Measurements from ENCODE around the gene SLC23A1.
"Not testable (repeated sequence)": the region's sequence is repeated elsewhere in the genome, so short reads cannot be mapped to it uniquely, and the experiment has no call there.

Gene SLC23A1

DNA sequence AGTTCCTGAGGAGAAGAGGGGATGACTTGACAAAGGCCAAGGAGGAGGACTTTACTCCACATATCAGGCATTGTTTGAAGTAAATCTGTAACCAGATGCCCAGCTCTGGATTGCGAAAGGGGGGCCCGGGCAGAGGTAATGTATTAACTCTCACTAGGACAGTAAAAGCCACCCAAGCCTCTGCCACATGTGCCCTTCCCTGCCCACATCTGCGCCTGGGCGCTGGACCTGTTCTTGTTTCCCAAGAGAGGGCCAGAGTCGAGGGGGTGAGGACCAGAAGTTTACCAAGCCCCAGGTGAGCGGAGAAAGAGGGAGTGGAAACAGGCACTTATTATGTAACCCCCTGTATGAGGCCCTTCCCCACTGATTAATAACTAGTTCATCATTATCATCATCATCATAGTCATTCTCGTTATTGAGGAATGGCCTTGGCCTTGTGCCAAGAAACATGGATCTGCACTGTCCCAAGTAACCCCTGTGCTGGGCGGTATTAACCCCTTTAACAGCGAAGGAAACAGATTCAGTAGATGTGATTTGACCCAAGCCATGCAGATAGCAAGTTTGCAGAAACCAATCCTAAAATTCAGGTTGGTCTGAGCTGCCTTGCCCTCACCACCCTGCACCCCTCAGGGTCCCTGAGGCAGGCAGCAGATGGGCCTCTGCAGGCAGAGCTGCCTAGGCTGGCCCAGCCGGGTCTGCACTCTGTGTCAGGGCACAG lies at the start of gene SLC23A1:
TSS of gene SLC23A1 (minus strand) at position 23 of the 718 bp plus-strand sequence. CDS start 44 bp downstream, outside the sequence.
- DNase-seq = no peak

DNA sequence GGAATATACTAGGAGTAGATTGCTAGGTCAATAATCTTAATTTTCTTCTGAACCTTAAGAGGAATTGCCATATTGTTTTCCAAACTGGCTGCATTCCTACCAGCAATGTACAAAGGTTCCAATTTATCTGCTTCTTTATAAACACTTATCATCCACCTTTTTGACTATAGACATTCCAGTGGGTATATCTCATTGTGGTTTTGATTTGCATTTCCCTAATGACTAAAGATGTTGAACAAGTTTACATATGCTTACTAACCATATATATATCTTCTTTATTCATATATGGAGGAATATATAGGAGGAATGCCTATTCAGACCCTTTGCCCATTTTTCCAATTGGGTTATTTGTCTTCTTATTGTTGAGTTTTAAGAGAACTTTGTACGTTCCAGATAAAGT lies 48.6 kb upstream of the SLC23A1 start:
- no peak for DNase-seq

GRCh38 chr5:139430015-139430414 lies 46.9 kb upstream of the SLC23A1 start:
- DNase-seq = no peak

DNA sequence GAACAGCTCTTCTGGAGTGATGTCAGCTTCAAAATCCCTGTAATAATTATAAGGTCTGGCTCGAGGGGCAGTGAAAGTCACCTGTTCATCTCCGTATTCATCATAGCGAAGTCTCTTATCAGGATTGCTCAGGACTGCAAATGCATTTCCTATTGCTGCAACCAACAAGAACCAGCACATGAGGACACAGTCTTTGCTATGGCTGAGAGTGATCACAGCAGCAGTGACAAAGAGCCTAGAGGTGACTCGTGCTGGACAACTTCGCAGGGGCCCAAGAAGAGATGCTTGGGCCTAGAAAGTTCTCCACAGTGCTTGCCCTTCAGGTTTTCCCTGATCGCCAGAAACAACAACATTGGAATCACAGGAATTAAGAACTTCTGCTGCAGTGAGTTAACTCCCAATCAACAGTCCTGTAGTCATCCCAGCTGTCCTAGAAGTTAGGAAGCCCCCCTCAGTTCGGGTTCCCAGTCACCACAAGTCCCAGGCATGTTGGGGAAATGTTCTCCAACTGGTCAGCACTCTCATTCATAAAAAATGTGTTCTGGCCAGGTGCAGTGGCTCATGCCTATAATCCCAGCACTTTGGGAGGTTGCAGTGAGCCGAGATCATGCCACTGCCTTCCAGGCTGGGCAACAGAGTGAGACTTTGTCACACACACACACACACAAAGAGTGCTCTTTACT lies 43.2 kb upstream of the SLC23A1 start:
- peak; percentile 70 for DNase-seq

DNA sequence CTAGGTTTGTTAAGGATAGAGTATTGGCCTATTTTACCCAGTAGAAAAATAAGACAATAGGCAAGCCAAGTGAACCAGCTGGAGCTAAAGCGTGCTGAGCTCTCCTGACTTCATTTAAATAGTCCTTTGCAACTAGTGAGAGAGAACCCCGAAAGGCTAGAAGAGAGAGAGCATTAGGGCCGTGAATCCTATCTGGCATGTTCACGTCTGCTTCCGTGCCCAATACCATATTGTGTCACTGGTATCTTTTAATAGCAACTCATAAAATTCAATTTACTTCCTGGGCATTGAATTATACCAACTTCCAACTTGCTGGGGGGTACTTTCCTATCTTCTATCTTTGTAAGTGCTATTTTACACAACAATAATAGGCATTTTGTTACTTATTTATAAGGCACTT lies 42.4 kb upstream of the SLC23A1 start:
- DNase-seq = no peak

- peak; percentile 70 for DNase-seq
These were observed 39.3 kb upstream of the SLC23A1 start for GRCh38 chr5:139422307-139422893.

- DNase-seq = no peak
These were observed 36.4 kb upstream of the SLC23A1 start for GRCh38 chr5:139419226-139420192.

GRCh38 chr5:139418793-139419192 lies 35.7 kb upstream of the SLC23A1 start:
- DNase-seq = no peak

GRCh38 chr5:139417214-139417613 lies 34.1 kb upstream of the SLC23A1 start:
- no peak for DNase-seq

- no peak for DNase-seq
These were observed 33.6 kb upstream of the SLC23A1 start for GRCh38 chr5:139416651-139417050.

DNA sequence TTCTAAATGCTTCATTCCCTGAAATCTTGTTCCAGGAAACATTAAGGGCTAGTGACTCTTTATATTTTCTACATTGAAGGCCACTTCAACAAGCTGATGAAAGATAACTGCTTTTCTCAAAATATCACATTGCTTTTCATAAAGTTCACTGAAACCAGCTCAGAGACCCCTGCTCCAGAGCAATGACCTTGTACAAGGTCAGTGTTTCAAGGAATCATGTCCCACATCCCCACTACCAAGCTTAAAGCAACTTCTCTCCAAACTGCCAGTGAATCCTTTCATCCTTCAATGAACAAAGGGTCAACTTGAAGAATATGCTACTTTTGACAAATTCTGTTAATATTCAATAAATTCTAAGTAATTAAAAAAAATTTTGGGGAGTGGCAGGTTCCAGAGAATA lies 32.8 kb upstream of the SLC23A1 start:
- DNase-seq = no peak

GRCh38 chr5:139415221-139415861 lies 32.2 kb upstream of the SLC23A1 start:
- no peak for DNase-seq

- no peak for DNase-seq
These were observed 31.6 kb upstream of the SLC23A1 start for GRCh38 chr5:139414581-139415130.

GRCh38 chr5:139413963-139414362 lies 30.9 kb upstream of the SLC23A1 start:
- DNase-seq = no peak

GRCh38 chr5:139413153-139413552 lies 30.1 kb upstream of the SLC23A1 start:
- no peak for DNase-seq

DNA sequence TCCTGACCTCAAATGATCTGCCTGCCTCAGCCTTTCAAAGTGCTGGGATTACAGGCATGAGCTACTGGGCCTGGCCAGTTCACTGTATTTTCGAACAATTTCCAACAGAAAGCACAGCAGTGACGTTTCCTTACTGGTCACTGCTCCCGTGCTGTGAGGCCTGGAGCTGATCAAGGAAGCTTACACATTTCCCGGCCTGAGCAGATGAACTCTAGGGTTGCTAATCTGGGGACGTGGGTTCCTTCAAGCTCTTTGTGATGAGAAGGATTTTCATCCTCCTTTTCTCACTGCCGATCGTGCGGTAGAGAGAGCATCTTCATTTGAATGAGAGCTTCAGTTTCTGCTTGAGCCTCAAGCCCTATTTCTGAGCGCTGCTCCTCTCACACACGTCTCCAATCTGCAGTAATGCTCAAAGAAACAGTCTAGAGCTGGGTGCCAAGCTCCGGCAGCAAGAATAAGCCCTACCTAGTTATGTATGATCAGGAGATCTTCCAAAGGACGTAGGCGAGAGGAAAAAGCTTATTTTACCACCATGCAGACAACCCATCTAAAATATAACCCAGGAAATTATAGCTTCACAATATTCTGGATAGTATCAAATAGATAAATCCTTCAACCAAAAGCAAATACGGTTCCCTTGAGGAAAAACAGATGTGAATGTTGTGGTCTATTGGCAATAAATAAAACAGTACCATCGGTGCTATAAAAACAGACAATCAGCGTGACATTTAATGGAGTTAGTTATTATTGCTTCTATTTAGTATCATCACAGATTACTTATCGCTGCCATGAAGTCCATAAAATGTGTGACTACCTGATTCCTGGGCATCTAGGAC lies 28.1 kb upstream of the SLC23A1 start:
- peak; percentile 56 for DNase-seq

- no peak for DNase-seq
These were observed 27.3 kb upstream of the SLC23A1 start for GRCh38 chr5:139410121-139410992.

DNA sequence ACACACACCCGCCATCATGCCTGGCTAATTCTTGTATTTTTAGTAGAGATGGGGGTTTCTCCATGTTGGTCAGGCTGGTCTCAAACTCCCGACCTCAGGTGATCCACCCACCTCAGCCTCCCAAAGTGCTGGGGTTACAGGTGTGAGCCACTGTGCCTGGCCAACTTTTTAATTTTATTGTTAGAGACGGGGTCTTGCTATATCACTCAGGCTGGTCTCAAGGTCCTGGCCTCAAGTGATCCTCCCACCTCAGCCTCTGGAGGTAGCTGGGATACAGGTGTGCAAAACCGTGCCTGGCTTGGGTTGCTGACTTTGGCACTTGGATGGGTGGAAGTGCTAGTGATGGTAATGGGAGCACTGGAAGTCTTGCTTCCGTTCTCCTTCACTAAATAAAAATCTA lies 26.0 kb upstream of the SLC23A1 start:
- not testable (repeated sequence) for DNase-seq

- no peak for DNase-seq
These were observed 25.1 kb upstream of the SLC23A1 start for GRCh38 chr5:139408191-139408590.

DNA sequence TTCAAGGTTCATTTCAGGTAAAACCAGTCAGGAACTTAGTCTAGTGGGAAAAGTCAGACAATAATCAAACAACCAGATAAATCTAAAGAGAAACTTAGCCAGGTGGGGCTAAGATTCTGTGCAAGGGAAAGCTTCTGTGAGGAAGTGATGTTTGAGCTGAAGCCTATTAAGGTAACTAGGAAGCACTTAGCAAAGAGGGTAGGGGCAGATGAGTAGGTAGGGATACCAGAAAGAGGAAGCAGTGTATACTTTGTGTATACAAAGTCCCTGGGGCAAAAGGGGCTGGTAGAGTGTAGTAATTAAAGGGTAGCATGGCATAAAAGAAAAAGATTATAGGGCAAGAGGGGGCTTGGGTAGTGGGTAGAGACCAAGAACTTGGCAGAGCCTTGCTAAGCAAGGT lies 24.4 kb upstream of the SLC23A1 start:
- no peak for DNase-seq

Data from fibroblast of skin of right quadriceps (primary cell).